ENCODE measurements around the gene SORCS2.

The SORCS2 gene

DNA sequence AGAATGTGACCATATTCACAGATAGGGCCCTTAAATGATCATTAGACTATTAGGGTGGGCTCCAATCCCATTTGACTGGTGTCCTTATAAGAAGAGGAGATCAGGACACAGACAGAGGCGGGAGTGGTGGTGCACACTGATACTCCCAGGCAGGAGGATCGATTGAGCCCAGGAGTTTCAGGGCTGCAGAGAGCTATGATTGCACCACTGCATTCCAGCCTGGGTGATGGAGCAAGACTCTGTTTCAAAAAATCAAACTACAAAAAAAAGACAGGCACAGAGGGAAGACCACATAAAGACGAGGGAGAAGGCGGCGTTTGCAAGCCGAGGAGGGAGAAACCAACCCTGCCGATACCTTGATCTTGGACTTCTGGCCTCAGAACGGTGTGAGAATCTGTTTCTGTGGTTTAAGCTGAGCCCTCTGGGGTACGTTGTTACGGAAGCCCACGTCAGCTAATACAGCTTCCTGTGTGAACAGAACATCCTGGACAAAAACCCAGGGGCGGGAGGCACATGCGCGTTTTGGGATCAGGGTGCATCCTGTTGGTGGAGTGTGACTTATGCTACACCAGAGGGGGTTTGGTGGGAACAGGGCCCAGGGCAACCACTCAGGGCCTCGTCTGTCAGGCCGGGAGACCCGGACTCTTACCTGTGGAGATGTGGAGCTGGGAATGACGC, 454.2 kb downstream of the SORCS2 start:
- H3K4me3 ChIP-seq (ENCODE audit: low read length) = no peak overlapping the region
- no peaks in the 10 kb centered on the region for H3K36me3 ChIP-seq (replicated peaks; ENCODE audit: low read depth, low read length)
- no peak overlapping the region for H3K4me2 ChIP-seq (ENCODE audit: low read length)
- H3K27me3 ChIP-seq (ENCODE audit: low read depth, low read length) = no peaks in the 10 kb centered on the region
- H4K20me1 ChIP-seq (ENCODE audit: insufficient read depth, low read length) = no peaks in the 10 kb centered on the region
- no peak overlapping the region for H2AFZ ChIP-seq (ENCODE audit: low read depth, low read length)
- no peak for TF ChIP-seq EZH2phosphoT487 (IDR thresholded peaks at IDR 0.05; ENCODE audit: low read depth)
- TF ChIP-seq, protein P1, sequence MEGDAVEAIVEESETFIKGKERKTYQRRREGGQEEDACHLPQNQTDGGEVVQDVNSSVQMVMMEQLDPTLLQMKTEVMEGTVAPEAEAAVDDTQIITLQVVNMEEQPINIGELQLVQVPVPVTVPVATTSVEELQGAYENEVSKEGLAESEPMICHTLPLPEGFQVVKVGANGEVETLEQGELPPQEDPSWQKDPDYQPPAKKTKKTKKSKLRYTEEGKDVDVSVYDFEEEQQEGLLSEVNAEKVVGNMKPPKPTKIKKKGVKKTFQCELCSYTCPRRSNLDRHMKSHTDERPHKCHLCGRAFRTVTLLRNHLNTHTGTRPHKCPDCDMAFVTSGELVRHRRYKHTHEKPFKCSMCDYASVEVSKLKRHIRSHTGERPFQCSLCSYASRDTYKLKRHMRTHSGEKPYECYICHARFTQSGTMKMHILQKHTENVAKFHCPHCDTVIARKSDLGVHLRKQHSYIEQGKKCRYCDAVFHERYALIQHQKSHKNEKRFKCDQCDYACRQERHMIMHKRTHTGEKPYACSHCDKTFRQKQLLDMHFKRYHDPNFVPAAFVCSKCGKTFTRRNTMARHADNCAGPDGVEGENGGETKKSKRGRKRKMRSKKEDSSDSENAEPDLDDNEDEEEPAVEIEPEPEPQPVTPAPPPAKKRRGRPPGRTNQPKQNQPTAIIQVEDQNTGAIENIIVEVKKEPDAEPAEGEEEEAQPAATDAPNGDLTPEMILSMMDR (IDR thresholded peaks at IDR 0.05; ENCODE audit: low read depth, low read length) = no peak
- H3K79me2 ChIP-seq (ENCODE audit: low read length) = no peaks in the 10 kb centered on the region
- no peak overlapping the region for H3K9ac ChIP-seq (ENCODE audit: low read length)
- H3K9me3 ChIP-seq (ENCODE audit: insufficient read depth, low read length) = no peaks in the 10 kb centered on the region
- no peaks in the 10 kb centered on the region for H3K4me1 ChIP-seq (ENCODE audit: low read length)
- no peak overlapping the region for H3K27ac ChIP-seq (ENCODE audit: low read length)

DNA sequence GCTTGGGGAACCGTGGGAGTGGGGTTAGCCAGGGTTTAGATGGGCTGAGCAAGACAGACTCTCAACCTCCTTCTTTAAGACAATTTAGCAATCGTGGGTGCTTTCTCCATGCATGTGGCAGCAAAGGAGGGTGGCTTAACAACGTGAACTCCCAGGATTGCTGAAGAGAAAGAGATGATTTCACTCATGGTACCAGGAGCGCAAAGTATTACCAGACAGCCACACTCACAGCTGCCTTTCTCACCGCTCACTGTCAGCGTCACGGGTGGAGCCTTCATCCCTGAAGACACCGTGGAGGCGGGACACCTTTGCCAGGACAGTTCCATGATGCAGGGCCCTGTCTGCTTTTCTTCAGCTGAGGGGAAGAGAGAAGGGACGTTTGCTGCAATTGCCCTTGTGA, 454.8 kb downstream of the SORCS2 start:
- H3K4me2 ChIP-seq (ENCODE audit: low read length) = no peak overlapping the region
- no peaks in the 10 kb centered on the region for H4K20me1 ChIP-seq (ENCODE audit: insufficient read depth, low read length)
- no peaks in the 10 kb centered on the region for H3K9me3 ChIP-seq (ENCODE audit: insufficient read depth, low read length)
- no peaks in the 10 kb centered on the region for H3K79me2 ChIP-seq (ENCODE audit: low read length)
- no peak overlapping the region for H3K4me3 ChIP-seq (ENCODE audit: low read length)
- H3K27ac ChIP-seq (ENCODE audit: low read length) = no peak overlapping the region
- no peak for TF ChIP-seq EZH2phosphoT487 (IDR thresholded peaks at IDR 0.05; ENCODE audit: low read depth)
- TF ChIP-seq, protein P1 (IDR thresholded peaks at IDR 0.05; ENCODE audit: low read depth, low read length) = no peak
- H3K9ac ChIP-seq (ENCODE audit: low read length) = no peak overlapping the region
- no peaks in the 10 kb centered on the region for H3K4me1 ChIP-seq (ENCODE audit: low read length)
- no peak overlapping the region for H2AFZ ChIP-seq (ENCODE audit: low read depth, low read length)
- H3K36me3 ChIP-seq (replicated peaks; ENCODE audit: low read depth, low read length) = no peaks in the 10 kb centered on the region
- no peaks in the 10 kb centered on the region for H3K27me3 ChIP-seq (ENCODE audit: low read depth, low read length)

DNA sequence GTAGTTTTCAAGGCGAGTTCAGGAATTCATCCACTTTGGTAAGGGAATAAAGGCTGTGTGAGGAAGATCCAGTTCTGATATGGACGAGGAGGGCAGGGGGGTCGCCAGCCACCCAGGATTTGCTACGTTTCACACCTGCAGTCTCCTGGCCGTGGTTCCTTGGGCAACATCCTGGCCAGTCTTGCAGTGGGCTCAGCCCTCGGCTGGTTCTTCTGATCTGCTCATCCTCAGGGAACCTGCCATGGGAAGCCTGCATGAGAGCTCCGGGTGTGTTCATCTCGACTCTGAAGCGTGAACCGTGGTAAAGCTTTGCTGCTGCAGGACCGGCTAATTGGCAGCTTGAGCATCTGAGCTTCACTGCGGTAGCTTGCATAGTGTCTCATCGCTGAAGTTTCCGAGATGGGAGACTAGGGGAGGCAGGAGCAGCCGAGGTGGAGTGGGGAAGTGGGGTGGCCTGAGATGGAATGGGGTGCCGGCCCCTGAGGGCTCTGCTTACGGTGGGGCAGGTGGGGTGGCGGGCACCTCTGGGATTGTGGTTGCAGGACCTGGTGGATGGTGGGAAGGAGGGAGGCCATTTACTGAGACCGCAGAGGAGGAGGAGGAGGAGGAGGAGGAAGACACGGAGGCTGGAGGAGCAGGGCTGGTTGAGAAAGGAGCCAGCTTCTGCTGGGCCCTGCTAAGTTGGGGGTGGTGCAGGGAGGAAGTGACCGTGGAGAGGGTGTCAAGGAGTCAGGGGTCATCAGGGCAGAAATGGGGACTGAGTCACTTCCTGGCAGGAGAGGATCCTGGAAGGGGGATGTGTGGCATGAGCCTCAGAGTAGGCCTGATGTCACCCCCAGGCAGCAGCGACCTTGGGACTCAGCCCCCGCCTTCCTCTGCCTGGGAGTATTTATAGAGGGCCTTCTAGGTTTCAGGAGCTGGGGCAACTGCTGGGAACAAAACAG, 455.5 kb downstream of the SORCS2 start:
- no peak overlapping the region for H3K9ac ChIP-seq (ENCODE audit: low read length)
- H3K4me3 ChIP-seq (ENCODE audit: low read length) = no peak overlapping the region
- H3K4me1 ChIP-seq (ENCODE audit: low read length) = no peaks in the 10 kb centered on the region
- H3K9me3 ChIP-seq (ENCODE audit: insufficient read depth, low read length) = no peaks in the 10 kb centered on the region
- H3K79me2 ChIP-seq (ENCODE audit: low read length) = no peaks in the 10 kb centered on the region
- no peak overlapping the region for H2AFZ ChIP-seq (ENCODE audit: low read depth, low read length)
- no peak for TF ChIP-seq EZH2phosphoT487 (IDR thresholded peaks at IDR 0.05; ENCODE audit: low read depth)
- TF ChIP-seq, protein P1 (IDR thresholded peaks at IDR 0.05; ENCODE audit: low read depth, low read length) = no peak
- H4K20me1 ChIP-seq (ENCODE audit: insufficient read depth, low read length) = no peaks in the 10 kb centered on the region
- H3K27me3 ChIP-seq (ENCODE audit: low read depth, low read length) = no peaks in the 10 kb centered on the region
- H3K36me3 ChIP-seq (replicated peaks; ENCODE audit: low read depth, low read length) = no peaks in the 10 kb centered on the region
- no peak overlapping the region for H3K27ac ChIP-seq (ENCODE audit: low read length)
- no peak overlapping the region for H3K4me2 ChIP-seq (ENCODE audit: low read length)
